ENCODE data around the gene GATD1. TPM values are rescaled to one million over a fixed set of nuclear protein-coding genes. Genes with fewer than 3 reads are reported as not detected.

The GATD1 gene
- total RNA-seq, 2 donors from 2014 or later = 29.8 to 43.5 TPM

- intact Hi-C loops (cut with DNase I) = no loop called here
- DNase-seq (no peak), ATAC-seq (no peak)
Measured at GRCh38 chr11:767238-767637, 10.0 kb downstream of the GATD1 start.

DNA sequence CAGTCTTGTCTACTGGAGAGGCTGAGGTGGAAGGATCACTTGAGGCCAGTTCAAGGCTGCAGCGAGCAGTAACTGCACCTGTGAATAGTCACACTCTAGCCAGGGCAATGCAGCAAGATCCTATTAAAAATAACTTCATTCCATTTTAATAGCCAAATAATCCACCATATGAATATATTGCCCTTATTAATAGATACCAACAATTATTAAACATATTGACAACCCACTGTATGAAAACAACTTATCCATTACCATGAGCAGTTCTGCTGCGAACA lies 10.4 kb downstream of the GATD1 start:
- intact Hi-C loops (cut with DNase I) = no loop called here
- no peak for ATAC-seq
- no peak for DNase-seq

DNA sequence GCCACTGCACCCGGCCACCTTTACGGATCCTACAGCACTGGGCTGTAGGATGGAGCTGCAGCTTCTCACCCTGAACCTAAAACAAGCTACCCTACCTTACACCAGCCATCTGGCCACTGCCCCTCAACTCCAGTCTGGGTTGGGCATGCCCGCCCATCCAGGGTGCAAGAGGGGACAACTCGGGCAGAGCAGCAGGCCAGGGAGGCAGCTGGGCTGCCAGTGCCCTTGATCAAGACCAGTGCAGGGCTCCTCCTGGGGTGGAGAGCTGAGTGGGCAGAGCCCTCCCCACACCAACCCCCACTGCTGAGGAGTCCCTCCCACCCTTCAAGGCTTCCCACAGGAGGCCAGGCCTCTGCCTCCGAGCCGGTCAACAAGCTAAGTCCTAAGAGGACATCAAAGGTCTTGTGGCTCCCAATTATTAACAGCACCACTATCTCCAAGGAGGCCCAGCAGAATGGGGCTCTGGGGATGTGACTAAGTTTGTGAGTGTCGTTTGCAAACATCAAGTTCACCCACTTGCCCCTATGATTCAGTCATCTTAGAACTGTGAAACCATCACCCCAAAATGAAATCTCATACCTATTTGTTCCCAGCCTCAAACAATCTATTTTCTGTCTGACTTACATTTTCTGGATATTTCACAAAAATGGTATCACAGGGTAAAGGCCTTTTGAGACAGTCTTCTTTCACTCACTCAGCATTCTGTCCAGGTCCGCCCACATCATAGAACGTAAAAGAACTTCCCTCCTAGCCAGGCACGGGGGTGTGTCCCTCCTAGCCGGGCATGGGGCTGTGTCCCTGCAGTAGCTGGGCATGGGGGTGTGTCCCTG lies 11.0 kb downstream of the GATD1 start:
- intact Hi-C loops (cut with DNase I) = no loop called here
- DNase-seq (no peak), ATAC-seq (no peak)

DNA sequence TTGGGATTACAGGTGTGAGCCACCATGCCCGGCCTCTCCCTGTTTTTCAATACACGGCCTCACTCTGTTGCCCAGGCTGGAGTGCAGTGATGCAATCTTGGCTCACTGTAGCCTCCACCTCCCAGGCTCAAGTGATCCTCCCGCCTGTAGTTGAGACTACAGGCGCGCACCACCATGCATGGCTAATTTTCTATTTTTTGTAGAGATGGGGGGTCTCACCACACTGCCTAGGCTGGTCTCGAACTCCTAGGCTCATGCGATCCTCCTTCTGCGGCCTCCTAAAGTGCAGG lies 11.5 kb downstream of the GATD1 start:
- intact Hi-C loops (cut with DNase I) = no loop called here

DNA sequence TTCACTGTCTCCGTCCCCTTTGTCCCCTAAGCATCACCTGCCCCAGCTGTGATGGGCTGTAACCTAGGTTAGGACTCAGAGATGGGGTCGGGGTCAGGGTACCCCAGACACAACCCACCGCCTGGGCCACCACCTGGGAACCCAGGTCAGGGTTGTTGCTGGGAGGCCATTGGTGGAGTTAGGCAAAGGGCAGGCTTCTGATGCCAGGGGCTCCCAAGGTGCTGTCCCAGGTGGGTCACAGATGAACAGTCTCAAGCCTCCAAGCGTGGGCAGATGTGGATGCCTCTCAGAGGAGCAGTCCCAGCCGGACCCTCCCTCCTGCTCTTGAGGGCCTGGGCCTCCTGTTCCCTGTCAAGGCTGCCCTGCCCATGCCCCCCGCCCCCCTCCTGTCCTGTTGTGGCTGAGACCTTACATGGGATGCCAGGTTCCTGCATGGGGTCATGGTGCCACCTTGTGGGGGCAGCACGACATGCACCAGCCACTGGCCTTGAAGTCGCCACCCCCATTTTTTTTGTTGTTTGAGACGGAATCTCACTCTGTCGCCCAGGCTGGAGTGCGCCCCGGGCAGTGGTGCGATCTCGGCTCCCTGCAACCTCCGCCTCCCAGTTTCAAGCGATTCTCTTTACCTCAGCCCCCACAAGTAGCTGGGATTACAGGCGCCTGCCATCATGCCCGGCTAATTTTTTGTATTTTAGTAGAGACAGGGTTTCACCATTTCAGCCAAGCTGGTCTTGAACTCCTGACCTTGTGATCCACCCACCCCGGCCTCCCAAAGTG lies 12.1 kb downstream of the GATD1 start:
- DNase-seq (peak; percentile 60), ATAC-seq (peak; percentile 36 to 48)
- intact Hi-C loops (cut with DNase I) = no loop called here

More for the DNA sequence above, 11.5 kb downstream of the GATD1 start:
- ATAC-seq (no peak), DNase-seq (no peak)

DNA sequence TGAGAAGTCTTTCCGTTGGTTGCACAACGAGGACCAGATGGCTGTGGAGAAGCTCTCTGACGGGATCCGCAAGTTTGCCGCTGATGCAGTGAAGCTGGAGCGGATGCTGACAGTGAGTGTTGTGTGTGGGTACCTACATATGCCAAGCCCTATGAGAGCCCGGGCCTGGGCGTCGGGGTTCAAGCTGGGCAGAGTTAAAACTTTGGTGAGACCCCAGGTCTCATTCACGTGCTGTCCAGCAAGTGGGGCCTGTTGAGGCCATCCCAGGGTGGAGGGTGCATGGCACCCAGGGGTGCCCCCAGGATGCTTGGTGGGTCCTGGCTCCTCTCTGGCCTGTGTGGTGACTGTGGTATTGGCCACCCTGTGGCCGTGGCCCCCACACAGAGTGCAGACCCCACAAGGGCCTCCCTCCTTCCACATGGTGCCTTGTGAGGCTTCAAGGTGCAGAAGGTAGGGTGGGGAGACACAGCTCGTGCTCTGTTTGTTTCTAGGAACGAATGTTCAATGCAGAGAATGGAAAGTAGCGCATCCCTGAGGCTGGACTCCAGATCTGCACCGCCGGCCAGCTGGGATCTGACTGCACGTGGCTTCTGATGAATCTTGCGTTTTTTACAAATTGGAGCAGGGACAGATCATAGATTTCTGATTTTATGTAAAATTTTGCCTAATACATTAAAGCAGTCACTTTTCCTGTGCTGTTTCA lies 12.8 kb downstream of the GATD1 start:
- ATAC-seq = peak in 1 of 2 donors; percentile 6

GRCh38 chr11:763549-764321 lies 13.6 kb downstream of the GATD1 start:
- intact Hi-C loops (cut with DNase I) = no loop called here
- ATAC-seq (peak in 1 of 2 donors; percentile 7), DNase-seq (no peak)

More for the DNA sequence above, 12.8 kb downstream of the GATD1 start:
- DNase-seq = no peak
- intact Hi-C loops (cut with DNase I) = no loop called here

DNA sequence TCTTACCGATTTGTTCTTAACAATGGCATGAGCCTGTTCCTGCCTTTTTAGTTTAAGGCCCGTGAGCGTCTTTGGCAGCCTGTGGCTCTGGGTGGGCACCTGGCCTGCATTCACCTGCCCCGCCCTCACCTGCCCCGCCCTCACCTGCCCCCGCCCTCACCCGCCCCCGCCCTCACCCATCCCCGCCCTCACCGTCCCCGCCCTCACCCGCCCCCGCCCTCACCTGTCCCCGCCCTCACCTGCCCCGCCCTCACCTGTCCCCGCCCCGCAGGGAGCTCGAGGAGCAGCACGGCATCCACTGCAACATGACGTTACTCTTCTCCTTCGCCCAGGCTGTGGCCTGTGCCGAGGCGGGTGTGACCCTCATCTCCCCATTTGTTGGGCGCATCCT lies 14.2 kb downstream of the GATD1 start:
- ATAC-seq = no peak
- no peak for DNase-seq
- intact Hi-C loops (cut with DNase I) = no loop called here

DNA sequence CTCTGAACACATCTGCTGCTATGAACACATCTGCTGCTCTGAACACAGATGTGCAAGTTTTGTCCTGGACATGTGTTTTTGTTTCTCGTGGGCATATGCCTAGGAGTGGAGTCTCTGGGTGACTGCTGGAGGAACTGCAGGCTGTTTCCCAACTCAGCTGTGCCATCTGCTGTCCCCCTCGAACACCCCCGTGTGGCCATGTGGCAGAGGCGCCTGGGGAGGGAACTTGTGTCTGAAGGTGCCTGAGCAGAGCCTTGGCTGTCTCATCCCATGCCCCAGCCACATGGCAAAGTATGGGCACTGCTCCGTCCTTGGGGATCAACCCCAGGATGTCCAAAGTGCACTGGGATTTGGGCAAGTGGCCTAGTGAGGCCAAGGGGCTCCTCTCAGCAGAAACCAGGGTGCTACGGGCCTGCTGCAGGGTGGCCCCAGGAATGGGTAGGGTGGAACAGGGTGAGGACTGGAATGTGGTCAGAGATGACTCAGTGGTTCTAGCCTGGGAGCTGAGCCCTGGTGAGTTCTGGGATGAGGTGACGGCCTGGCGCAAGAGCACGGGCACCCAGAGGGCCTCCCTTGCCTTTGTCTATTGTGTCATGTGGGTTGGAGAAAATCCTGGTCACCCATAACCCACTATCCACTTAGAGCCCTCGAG lies 14.7 kb downstream of the GATD1 start:
- intact Hi-C loops (cut with DNase I) = no loop called here
- ATAC-seq = peak; percentile 14 to 74

DNA sequence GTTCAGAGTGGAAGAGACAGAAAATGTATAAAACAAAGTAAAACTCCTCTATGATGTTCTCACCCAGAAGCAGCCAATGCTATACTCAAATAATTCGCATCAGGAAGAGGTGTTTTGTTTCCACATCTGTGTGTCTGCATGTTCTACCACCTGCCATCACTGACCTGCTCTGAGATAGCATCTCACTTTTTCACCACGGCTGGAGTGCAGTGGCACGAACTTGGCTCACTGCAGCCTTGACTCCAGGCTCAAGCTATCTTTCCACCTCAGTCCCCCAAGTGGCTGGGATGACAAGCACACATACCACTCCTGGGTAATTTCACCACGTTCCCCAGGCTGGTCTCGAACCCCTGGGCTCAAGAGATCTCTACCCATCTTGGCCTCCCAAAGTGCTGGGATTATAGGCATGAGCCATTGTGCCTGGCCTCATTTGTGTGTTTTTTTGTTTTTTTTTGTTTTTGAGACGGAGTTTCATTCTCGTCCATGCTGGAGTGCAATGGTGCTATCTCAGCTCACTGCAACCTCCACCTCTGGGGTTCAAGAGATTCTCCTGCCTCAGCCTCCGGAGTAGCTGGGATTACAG lies 15.7 kb downstream of the GATD1 start:
- DNase-seq = no peak
- no peak for ATAC-seq
- intact Hi-C loops (cut with DNase I) = no loop called here

More for the DNA sequence above, 14.7 kb downstream of the GATD1 start:
- DNase-seq = no peak

- no peak for DNase-seq
- intact Hi-C loops (cut with DNase I) = no loop called here
Measured at GRCh38 chr11:760236-760635, 17.1 kb downstream of the GATD1 start.

DNA sequence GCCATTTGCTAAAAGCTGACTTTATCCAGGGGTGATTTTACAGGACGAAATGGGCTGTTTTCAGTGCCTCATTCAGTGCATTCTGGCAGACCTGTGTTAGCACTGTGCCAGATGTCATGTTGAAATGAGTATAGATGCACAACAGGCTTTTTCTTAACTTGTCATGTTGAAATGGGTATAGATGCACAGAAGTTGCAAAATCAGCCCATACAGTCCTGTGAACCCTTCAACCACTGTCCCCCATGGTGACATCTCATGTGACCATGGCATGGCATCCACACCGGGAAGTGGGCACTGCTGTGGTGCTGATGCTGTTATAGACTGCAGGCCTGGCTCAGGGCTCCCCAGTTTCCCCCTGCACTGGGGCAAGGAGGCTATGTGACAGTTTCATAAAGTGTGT lies 27.6 kb downstream of the GATD1 start:
- DNase-seq (no peak), ATAC-seq (no peak)
- intact Hi-C loops (cut with DNase I) = no loop called here

More at GRCh38 chr11:760236-760635, 17.1 kb downstream of the GATD1 start:
- ATAC-seq = no peak

- intact Hi-C loops (cut with DNase I) = no loop called here
- DNase-seq (no peak), ATAC-seq (peak; percentile 5 to 34)
Measured at GRCh38 chr11:748007-748359, 29.3 kb downstream of the GATD1 start.

GRCh38 chr11:747158-748006 lies 29.9 kb downstream of the GATD1 start, which contains the start of gene TALDO1:
TSS of gene TALDO1 (plus strand) at chr11:747464. CDS start at chr11:747482, 18 bp downstream.
- intact Hi-C loops (cut with DNase I) = no loop called here

GRCh38 chr11:746289-747157 lies 30.8 kb downstream of the GATD1 start:
- DNase-seq (no peak), ATAC-seq (peak; percentile 12 to 48)
- intact Hi-C loops (cut with DNase I) = no loop called here

More at GRCh38 chr11:747158-748006, 29.9 kb downstream of the GATD1 start, which contains the start of gene TALDO1:
- DNase-seq (peak; percentile 93), ATAC-seq (peak; percentile 98 to 99)

DNA sequence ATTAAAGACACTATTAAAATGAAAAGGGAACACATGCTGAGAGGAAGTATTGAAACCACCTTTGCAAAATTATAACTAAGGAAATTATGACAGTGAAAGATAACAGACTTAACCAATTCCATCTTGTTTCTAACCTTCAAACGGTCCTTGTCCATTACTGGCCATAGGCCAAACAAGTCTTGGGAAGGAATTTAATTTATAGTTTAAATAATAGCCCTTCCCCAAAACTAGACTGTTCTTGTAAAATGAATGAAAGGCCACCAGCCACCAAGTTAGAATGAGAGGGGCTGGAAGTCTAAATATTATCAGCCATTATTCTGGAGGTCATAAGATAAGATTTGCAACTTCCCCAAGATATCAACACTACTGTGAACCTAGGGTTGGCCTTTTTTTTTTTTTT lies 31.9 kb downstream of the GATD1 start:
- no peak for ATAC-seq
- intact Hi-C loops (cut with DNase I) = no loop called here
- DNase-seq = no peak

Measured in left cardiac atrium (tissue), 4 donors.